ENCODE results near the gene ARIH2.

ARIH2 gene

GRCh38 chr3:48974076-48974864 lies 55.6 kb downstream of the ARIH2 start:
- DNase-seq, result no peak

GRCh38 chr3:48979451-48979850 lies 60.8 kb downstream of the ARIH2 start:
- no peak for DNase-seq

- DNase-seq, result no peak
These were observed 61.7 kb downstream of the ARIH2 start for GRCh38 chr3:48980295-48980694.

- no peak for DNase-seq
These were observed 63.4 kb downstream of the ARIH2 start for GRCh38 chr3:48982016-48982415.

GRCh38 chr3:48982686-48983085 lies 64.0 kb downstream of the ARIH2 start:
- no peak for DNase-seq

- no peak for DNase-seq
These were observed 64.5 kb downstream of the ARIH2 start for GRCh38 chr3:48983096-48983495.

GRCh38 chr3:48984663-48985062 lies 66.0 kb downstream of the ARIH2 start:
- DNase-seq, result no peak

GRCh38 chr3:48985831-48986376 lies 67.3 kb downstream of the ARIH2 start:
- DNase-seq, result no peak

- DNase-seq, result no peak
These were observed 70.6 kb downstream of the ARIH2 start for GRCh38 chr3:48989126-48989795.

GRCh38 chr3:48989796-48990635 lies 71.4 kb downstream of the ARIH2 start, which contains the start of gene P4HTM:
Gene P4HTM (plus strand): TSS chr3:48990241. CDS start chr3:48990257, 16 bp downstream.
- DNase-seq, result peak; percentile 33

- peak; percentile 24 for DNase-seq
These were observed 72.2 kb downstream of the ARIH2 start for GRCh38 chr3:48990636-48991469.

- no peak for DNase-seq
These were observed 73.4 kb downstream of the ARIH2 start for GRCh38 chr3:48991851-48992545.

GRCh38 chr3:48993834-48994233 lies 75.2 kb downstream of the ARIH2 start:
- DNase-seq, result no peak

GRCh38 chr3:48996640-48997039 lies 78.0 kb downstream of the ARIH2 start:
- DNase-seq, result no peak

- DNase-seq, result no peak
These were observed 78.5 kb downstream of the ARIH2 start for GRCh38 chr3:48997102-48997635.

- peak; percentile 74 for DNase-seq
These were observed 79.3 kb downstream of the ARIH2 start for GRCh38 chr3:48997714-48998637.

- DNase-seq, result no peak
These were observed 80.6 kb downstream of the ARIH2 start for GRCh38 chr3:48999085-48999858.

- no peak for DNase-seq
These were observed 82.5 kb downstream of the ARIH2 start for GRCh38 chr3:49001155-49001554.
